Heart left ventricle (tissue), 16 donors: ENCODE measurements around the gene STAG1. TPM values are rescaled to one million over a fixed set of nuclear protein-coding genes. Genes with fewer than 3 reads are reported as not detected.

Source experiments
- ATAC-seq, 4 donors: fragments of 200-7000 bp; cut with Tn5 transposase; one replicate each; pipeline ENCODE4 v1.9.1; 2020 to 2022; ENCODE audit warnings: moderate library complexity in 4 of 4, mild to moderate bottlenecking in 3 of 4, moderate number of reproducible peaks in 1 of 4
- DNase-seq, 5 donors: peaks; one replicate each; pipeline ENCODE4 v3.0.0-alpha.2; 2020
- H3K27ac ChIP-seq, 12 donors: fragments of 200-600 bp; sonication (generic) in 4 of 12; one replicate each; pipeline versions ENCODE4 v1.5.0 to v1.8.0; 2016 to 2022; ENCODE audit warnings: mild to moderate bottlenecking in 2 of 12
- H3K27me3 ChIP-seq, 9 donors: fragments of 200-600 bp; sonication (generic) in 2 of 9; one replicate each; pipeline versions ENCODE4 v1.5.1 to v1.8.0; 2016 to 2022; ENCODE audit warnings: mild to moderate bottlenecking in 3 of 9
- H3K36me3 ChIP-seq, 9 donors: fragments of 200-600 bp; sonication (generic) in 2 of 9; one replicate each; pipeline versions ENCODE4 v1.5.0 to v1.8.0; 2018 to 2022; ENCODE audit warnings: mild to moderate bottlenecking in 2 of 9
- H3K4me1 ChIP-seq, 12 donors: fragments of 200-600 bp; sonication (generic) in 4 of 12; one replicate each; pipeline versions ENCODE4 v1.5.0 to v1.8.0; 2016 to 2022; ENCODE audit warnings: mild to moderate bottlenecking in 3 of 12
- H3K4me3 ChIP-seq, 12 donors: fragments of 200-600 bp; sonication (generic) in 4 of 12; one replicate each; pipeline versions ENCODE4 v1.5.0 to v1.8.0; 2017 to 2022; ENCODE audit warnings: mild to moderate bottlenecking in 9 of 12, moderate library complexity in 4 of 12
- H3K9me3 ChIP-seq, 12 donors: fragments of 200-600 bp; sonication (generic) in 4 of 12; one replicate each; pipeline versions ENCODE4 v1.5.0 to v1.8.0; 2016 to 2022; ENCODE audit warnings: mild to moderate bottlenecking in 1 of 12
- CTCF ChIP-seq, 12 donors: fragments of 200-600 bp; sonication (generic) in 4 of 12; IDR thresholded peaks; one replicate each; pipeline versions ENCODE4 v1.5.0 to v1.8.0; 2018 to 2022; ENCODE audit warnings: antibody characterized with exemption in 12 of 12, mild to moderate bottlenecking in 5 of 12
- POLR2A ChIP-seq, 2 donors: fragments of 450-650 bp; IDR thresholded peaks; one replicate each; pipeline ENCODE4 v1.6.1; 2017; ENCODE audit warnings: antibody characterized with exemption in 2 of 2, mild to moderate bottlenecking in 2 of 2, moderate library complexity in 2 of 2
- WGBS, 4 donors: extraction: QIAGEN DNeasy Blood & Tissue Kit in 2 of 4; methylation state at CpG; one replicate each; pipeline versions ENCODE4 v1.1.5 to v1.1.7; 2013 to 2018; 5-methylcytosine and 5-hydroxymethylcytosine counted together
- intact Hi-C, 10 donors: fragments of 100-400 bp; cut with DNase I; formaldehyde crosslinking; loops; one replicate each; pipeline versions ENCODE4 v1.11.1 to v1.14.2; 2022
- polyA plus RNA-seq, 2 donors: library from polyadenylated mRNA; stranded (reverse); fragments of 200-250 nt; gene quantifications; one replicate each; pipeline ENCODE4 v1.2.3, GENCODE V29; 2013
- total RNA-seq, 9 donors: library from RNA; depleted of rRNA in 2 of 9; stranded (reverse); fragments of >200 nt in 2 of 9; fragmentation: NEBNext Ultra II Directional in 3 of 9; extraction: Animal tissue kit (Norgen Biotek cat#: 25700) in 3 of 9; gene quantifications; one replicate each; pipeline versions ENCODE4 v1.1.0 to v1.2.4, GENCODE V29; 2016 to 2023
- donor health status: ischemic (EF 13 %, LVEDD 7.1; RV severe dilation, severe dysfunction).
- donor health status: healthy with polysubstance abuse.
- donor health status: DM: no; HTN: yes; CAD: no.
- donor health status: DM: no; HTN: no; CAD: no.
- donor health status: ischemic (EF 25% LVEDD 6.9; RV normal size, moderate dysfunction).
- donor health status: ischemic (EF 25% LVEDD 5.7; RV mildly dilated, moderate dysfunction).
- donor health status: healthy.
- donor health status: DM: yes; HTN: yes; CAD: no.
- donor health status: ischemic (EF 35%, LVEDD 5.7; RV mildly dilated, moderate dysfunction).
- donor health status: nonischemic (EF 11% LVEDD 7.7; RV severe dilation, severe dysfunction).
- donor health status: DM: yes; HTN: yes; CAD: no.
- donor health status: PGD.
- donor health status: ischemic (EF 29% LVEDD 5.4; RV normal size, mild dysfunction).
- donor health status: nonischemic (EF 23%, LVEDD 6.1; RV moderate dilation, normal function).

STAG1 gene
- total and polyA plus RNA-seq, 11 donors = 7.2 to 23.4 (median 19.8) TPM

- H3K36me3 ChIP-seq = peaks cover 0 to 89% (median 71%) of the 10 kb centered on the region in 9 donors
- no peaks in the 10 kb centered on the region for H3K27me3 ChIP-seq
- no peaks in the 10 kb centered on the region for H3K9me3 ChIP-seq
- H3K4me1 ChIP-seq = no peaks in the 10 kb centered on the region
- 80 to 87% (median 82%) methylated on average over 5 of the region's 5 CpGs for WGBS, 4 donors
- TF ChIP-seq POLR2A (IDR thresholded peaks at IDR 0.05) = no peak
- no peak for TF ChIP-seq CTCF (IDR thresholded peaks at IDR 0.05)
- no peak for ATAC-seq
- intact Hi-C loops = no loop called here
- no peak overlapping the region for H3K4me3 ChIP-seq
- no peak overlapping the region for H3K27ac ChIP-seq
- no peak for DNase-seq
Observed at GRCh38 chr3:136296960-136297359, 455.2 kb downstream of the STAG1 start.

- H3K4me3 ChIP-seq = no peak overlapping the region
- peaks cover 0 to 66% (median 48%) of the 10 kb centered on the region in 9 donors for H3K36me3 ChIP-seq
- WGBS, 4 donors = 94 to 100% (median 98%) methylated on average over 1 of the region's 1 CpG
- DNase-seq (no peak), ATAC-seq (no peak)
- TF ChIP-seq POLR2A (IDR thresholded peaks at IDR 0.05) = no peak
- TF ChIP-seq CTCF (IDR thresholded peaks at IDR 0.05) = no peak
- no peak overlapping the region for H3K27ac ChIP-seq
- no peaks in the 10 kb centered on the region for H3K27me3 ChIP-seq
- H3K9me3 ChIP-seq = no peaks in the 10 kb centered on the region
- intact Hi-C loops = no loop called here
- H3K4me1 ChIP-seq = no peaks in the 10 kb centered on the region
Observed at GRCh38 chr3:136294176-136294575, 458.0 kb downstream of the STAG1 start.

GRCh38 chr3:136293279-136293678 is 458.9 kb downstream of the STAG1 start:
- no peak for DNase-seq
- 92 to 97% (median 94%) methylated on average over 2 of the region's 2 CpGs for WGBS, 4 donors
- TF ChIP-seq CTCF (IDR thresholded peaks at IDR 0.05) (no peak), POLR2A (IDR thresholded peaks at IDR 0.05) (no peak)

GRCh38 chr3:136292500-136292899 is 459.7 kb downstream of the STAG1 start:
- TF ChIP-seq POLR2A (IDR thresholded peaks at IDR 0.05) = no peak
- no peak for TF ChIP-seq CTCF (IDR thresholded peaks at IDR 0.05)
- DNase-seq = no peak
- no peak for ATAC-seq
- no peaks in the 10 kb centered on the region for H3K27me3 ChIP-seq
- H3K36me3 ChIP-seq = peaks cover 0 to 60% (median 39%) of the 10 kb centered on the region in 9 donors
- no peaks in the 10 kb centered on the region for H3K9me3 ChIP-seq
- no peak overlapping the region for H3K27ac ChIP-seq
- 95 to 100% (median 98%) methylated on average over 1 of the region's 1 CpG for WGBS, 4 donors
- intact Hi-C loops = no loop called here
- H3K4me3 ChIP-seq = no peak overlapping the region
- no peaks in the 10 kb centered on the region for H3K4me1 ChIP-seq

More at GRCh38 chr3:136293279-136293678, 458.9 kb downstream of the STAG1 start:
- Histone ChIP-seq H3K9me3 (no peaks in the 10 kb centered on the region), H3K4me3 (no peak overlapping the region), H3K4me1 (no peaks in the 10 kb centered on the region), H3K36me3 (peaks cover 0 to 61% (median 41%) of the 10 kb centered on the region in 9 donors), H3K27ac (no peak overlapping the region), H3K27me3 (no peaks in the 10 kb centered on the region)
- intact Hi-C loops = no loop called here
- ATAC-seq = no peak
